Lower lobe of right lung (tissue), 2 donors: Measurements from ENCODE around the gene AP5Z1. TPM values are rescaled to one million over a fixed set of nuclear protein-coding genes. Genes with fewer than 3 reads are reported as not detected.
A peak's percentile ranks its signal among the peaks of the same experiment; 100 is the strongest.

ENCODE experiments used
- ATAC-seq, 2 donors: fragments of 200-7000 bp; cut with Tn5 transposase; one replicate each; pipeline ENCODE4 v1.9.1; 2020 to 2022; ENCODE audit warnings: mild to moderate bottlenecking in 2 of 2, moderate library complexity in 2 of 2
- DNase-seq: peaks from one replicate; pipeline ENCODE4 v3.0.0-alpha.2; 2020
- H3K27ac ChIP-seq: fragments of 200-600 bp; one replicate; pipeline ENCODE4 v1.8.0; 2022
- H3K27me3 ChIP-seq: fragments of 200-600 bp; one replicate; pipeline ENCODE4 v1.8.0; 2022; ENCODE audit warnings: low read depth
- H3K36me3 ChIP-seq: fragments of 200-600 bp; one replicate; pipeline ENCODE4 v1.8.0; 2022; ENCODE audit warnings: mild to moderate bottlenecking
- H3K4me1 ChIP-seq: fragments of 200-600 bp; one replicate; pipeline ENCODE4 v1.8.0; 2022
- H3K4me3 ChIP-seq: fragments of 200-600 bp; one replicate; pipeline ENCODE4 v1.8.0; 2022; ENCODE audit warnings: mild to moderate bottlenecking
- H3K9me3 ChIP-seq: fragments of 200-600 bp; one replicate; pipeline ENCODE4 v1.8.0; 2022
- intact Hi-C: fragments of 100-400 bp; cut with DNase I; formaldehyde crosslinking; loops from one replicate; pipeline ENCODE4 v1.11.0; 2022
- total RNA-seq: library from RNA; stranded (reverse); fragmentation: NEBNext Ultra II Directional; extraction: Animal tissue kit (Norgen Biotek cat#: 25700); gene quantifications from one replicate; pipeline ENCODE4 v1.2.1, GENCODE V29; 2021
- TF ChIP-seq, protein P1 (sequence below): fragments of 200-600 bp; IDR thresholded peaks from one replicate; pipeline ENCODE4 v1.8.0; 2022; ENCODE audit warnings: antibody characterized with exemption, mild to moderate bottlenecking
- donor health status: DM: no; HTN: yes; CAD: no; lungs with severe emphysema.

AP5Z1 gene
- total RNA-seq, 1 donor from 2014 or later: 50.4 TPM

DNA sequence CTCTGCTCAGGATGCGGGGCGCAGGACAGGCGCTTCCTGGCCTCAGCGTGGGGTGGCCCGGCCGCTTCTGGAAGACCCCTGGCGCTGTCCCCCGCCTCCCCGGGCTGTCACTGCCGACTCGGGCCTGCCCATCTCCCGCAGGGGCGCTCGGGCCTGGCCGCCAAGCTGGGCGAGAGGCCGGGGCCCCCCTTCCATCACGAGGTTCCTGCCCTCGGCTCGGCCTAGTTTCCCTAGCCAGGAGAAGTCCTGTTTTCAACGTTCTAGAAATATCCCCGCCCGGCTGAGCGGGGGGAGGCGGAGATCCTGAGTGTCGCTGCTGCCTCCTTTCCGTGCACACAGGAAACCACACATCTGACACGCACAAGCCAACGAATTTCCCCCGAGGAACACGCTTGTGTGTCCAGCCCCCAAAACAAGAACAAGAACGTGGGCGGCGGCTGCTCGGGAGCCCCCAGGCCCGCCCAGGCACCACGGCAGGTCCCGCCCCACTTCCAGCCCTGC is 33.7 kb downstream of the AP5Z1 start:
- peaks cover 5% of the 10 kb centered on the region for H3K27me3 ChIP-seq
- peak overlapping the region; percentile 32 for H3K4me3 ChIP-seq
- intact Hi-C loops: no loop called here
- peak; percentile 39 for DNase-seq
- no peak overlapping the region for H3K27ac ChIP-seq
- no peaks in the 10 kb centered on the region for H3K9me3 ChIP-seq
- no peaks in the 10 kb centered on the region for H3K4me1 ChIP-seq
- TF ChIP-seq, protein P1, sequence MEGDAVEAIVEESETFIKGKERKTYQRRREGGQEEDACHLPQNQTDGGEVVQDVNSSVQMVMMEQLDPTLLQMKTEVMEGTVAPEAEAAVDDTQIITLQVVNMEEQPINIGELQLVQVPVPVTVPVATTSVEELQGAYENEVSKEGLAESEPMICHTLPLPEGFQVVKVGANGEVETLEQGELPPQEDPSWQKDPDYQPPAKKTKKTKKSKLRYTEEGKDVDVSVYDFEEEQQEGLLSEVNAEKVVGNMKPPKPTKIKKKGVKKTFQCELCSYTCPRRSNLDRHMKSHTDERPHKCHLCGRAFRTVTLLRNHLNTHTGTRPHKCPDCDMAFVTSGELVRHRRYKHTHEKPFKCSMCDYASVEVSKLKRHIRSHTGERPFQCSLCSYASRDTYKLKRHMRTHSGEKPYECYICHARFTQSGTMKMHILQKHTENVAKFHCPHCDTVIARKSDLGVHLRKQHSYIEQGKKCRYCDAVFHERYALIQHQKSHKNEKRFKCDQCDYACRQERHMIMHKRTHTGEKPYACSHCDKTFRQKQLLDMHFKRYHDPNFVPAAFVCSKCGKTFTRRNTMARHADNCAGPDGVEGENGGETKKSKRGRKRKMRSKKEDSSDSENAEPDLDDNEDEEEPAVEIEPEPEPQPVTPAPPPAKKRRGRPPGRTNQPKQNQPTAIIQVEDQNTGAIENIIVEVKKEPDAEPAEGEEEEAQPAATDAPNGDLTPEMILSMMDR: no peak
- no peak for ATAC-seq
- H3K36me3 ChIP-seq: peaks cover 7% of the 10 kb centered on the region

DNA sequence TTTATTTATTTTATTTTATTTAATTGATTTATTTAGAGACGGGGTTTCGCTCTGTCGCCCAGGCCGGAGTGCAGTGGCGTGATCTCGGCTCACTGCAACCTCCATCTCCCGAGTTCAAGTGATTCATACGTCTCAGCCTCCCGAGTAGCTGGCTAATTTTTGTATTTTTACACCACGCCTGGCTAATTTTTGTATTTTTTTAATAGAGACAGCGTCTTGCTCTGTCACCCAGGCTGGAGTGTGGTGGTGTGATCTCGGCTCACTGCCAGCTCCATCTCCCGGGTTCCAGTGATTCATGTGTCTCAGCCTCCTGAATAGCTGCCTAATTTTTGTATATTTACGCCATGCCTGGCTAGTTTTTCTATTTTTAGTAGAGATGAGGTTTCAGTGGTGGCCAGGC is 34.2 kb downstream of the AP5Z1 start:
- peaks cover 10% of the 10 kb centered on the region for H3K36me3 ChIP-seq
- H3K4me1 ChIP-seq: no peaks in the 10 kb centered on the region
- no peaks in the 10 kb centered on the region for H3K9me3 ChIP-seq
- H3K27ac ChIP-seq: no peak overlapping the region
- ATAC-seq (no peak), DNase-seq (no peak)
- H3K4me3 ChIP-seq: peak overlapping the region; percentile 32
- intact Hi-C loops: no loop called here
- TF ChIP-seq, protein P1: no peak
- H3K27me3 ChIP-seq: peaks cover 5% of the 10 kb centered on the region

- Histone ChIP-seq H3K27me3 (peaks cover 1% of the 10 kb centered on the region), H3K27ac (no peak overlapping the region), H3K9me3 (no peaks in the 10 kb centered on the region), H3K36me3 (peaks cover 13% of the 10 kb centered on the region), H3K4me1 (no peaks in the 10 kb centered on the region), H3K4me3 (no peak overlapping the region)
- DNase-seq (no peak), ATAC-seq (no peak)
- TF ChIP-seq, protein P1: no peak
- intact Hi-C loops: no loop called here
These were observed 39.0 kb downstream of the AP5Z1 start for GRCh38 chr7:4814433-4814832.

DNA sequence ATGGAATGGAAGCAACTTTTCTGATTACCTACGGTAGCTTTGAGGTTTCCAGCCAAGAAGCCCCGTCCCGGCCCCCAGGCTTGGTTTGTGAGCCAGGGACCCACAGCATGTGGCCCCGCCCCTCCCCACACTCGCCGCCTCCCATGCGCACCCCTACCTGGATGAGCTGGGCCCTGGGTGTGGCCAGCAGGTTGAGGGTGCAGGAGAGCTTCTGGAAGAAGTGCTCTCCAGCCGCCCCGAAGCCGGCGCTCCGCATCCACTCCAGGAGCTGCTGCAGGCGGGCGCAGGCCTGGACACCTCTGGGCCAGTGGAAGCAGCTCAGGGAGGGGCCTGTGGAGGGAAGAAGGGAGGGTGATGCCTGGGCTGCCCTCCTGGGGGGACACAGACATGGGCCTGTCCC is 39.7 kb downstream of the AP5Z1 start:
- H3K4me1 ChIP-seq: no peaks in the 10 kb centered on the region
- TF ChIP-seq, protein P1: no peak
- no peaks in the 10 kb centered on the region for H3K9me3 ChIP-seq
- peaks cover 12% of the 10 kb centered on the region for H3K36me3 ChIP-seq
- DNase-seq (peak; percentile 42), ATAC-seq (no peak)
- H3K27me3 ChIP-seq: no peaks in the 10 kb centered on the region
- no peak overlapping the region for H3K27ac ChIP-seq
- H3K4me3 ChIP-seq: no peak overlapping the region
- intact Hi-C loops: no loop called here

GRCh38 chr7:4815609-4816418 is 40.4 kb downstream of the AP5Z1 start:
- DNase-seq (peak; percentile 41), ATAC-seq (peak in 1 of 2 donors; percentile 8)
- intact Hi-C loops: no loop called here
- no peak overlapping the region for H3K4me3 ChIP-seq
- no peak overlapping the region for H3K27ac ChIP-seq
- H3K9me3 ChIP-seq: no peaks in the 10 kb centered on the region
- H3K27me3 ChIP-seq: no peaks in the 10 kb centered on the region
- TF ChIP-seq, protein P1: no peak
- H3K36me3 ChIP-seq: peaks cover 9% of the 10 kb centered on the region
- no peaks in the 10 kb centered on the region for H3K4me1 ChIP-seq
